ENCODE data around the gene ABCF1. TPM values are rescaled to one million over a fixed set of nuclear protein-coding genes. Genes with fewer than 3 reads are reported as not detected.

Gene ABCF1
- total and polyA plus RNA-seq, 2 of the 8 experiments (the other 6 are each of a cell fraction or from before 2014, with no cell fraction given): 48.8 to 123 TPM

DNA sequence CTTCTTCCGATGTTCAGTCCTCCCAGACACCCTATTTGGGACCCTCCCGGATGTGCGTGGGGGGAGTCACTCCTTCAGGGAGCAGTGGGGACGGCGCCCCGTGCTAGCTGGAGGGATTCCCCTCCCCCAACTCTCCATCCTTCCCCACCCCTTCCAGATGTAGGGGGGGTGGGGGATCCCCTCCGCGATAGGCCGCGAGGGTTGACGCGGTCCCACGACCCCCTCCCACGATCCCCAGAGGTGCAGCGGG is 15.5 kb upstream of the ABCF1 start:
- Histone ChIP-seq H3K36me3 (ENCODE audit: control insufficient read depth in 2 of 4, insufficient read depth in 4 of 4, low read length in 3 of 4) (peaks cover 4 to 29% (median 19%) of the 10 kb centered on the region in 4 experiments), H3K27ac (ENCODE audit: low read depth, low read length) (peak overlapping the region; percentile 93), H4K91ac (replicated peaks; ENCODE audit: insufficient read length, low read length) (peak overlapping the region; percentile 9), H3K9me3 (ENCODE audit: insufficient read depth in 2 of 2, low read depth in 1 of 2, low read length in 1 of 2) (no peaks in the 10 kb centered on the region), H4K5ac (ENCODE audit: insufficient read length, low read depth, low read length) (no peak overlapping the region), H2BK12ac (ENCODE audit: low read depth, low read length) (no peak overlapping the region), H3K14ac (ENCODE audit: insufficient read length) (no peak overlapping the region), H3K79me1 (ENCODE audit: low read depth, low read length) (0 out of 2 replicates have a peak, but pooled peaks cover 8% of the 10 kb centered on the region), H2BK15ac (ENCODE audit: low read length) (no peak overlapping the region), H4K8ac (ENCODE audit: extremely low read depth, insufficient read depth, low read length) (peak overlapping the region; percentile 65; the same call in 1 of the 2 replicates), H3K27me3 (replicated peaks in 1 of 4; ENCODE audit: control insufficient read depth in 3 of 4, extremely low read depth in 1 of 4, insufficient read depth in 3 of 4, low read length in 3 of 4) (no peaks in the 10 kb centered on the region), H3K18ac (ENCODE audit: extremely low read depth, low read length) (peak overlapping the region; percentile 15; the same call in 1 of the 2 replicates), H3K56ac (replicated peaks; ENCODE audit: insufficient read length, low read depth, low read length) (peak overlapping the region; percentile 90), H4K20me1 (replicated peaks in 1 of 2; ENCODE audit: control insufficient read depth in 1 of 2, insufficient read depth in 2 of 2, low read length in 2 of 2) (peaks cover 0 to 6% of the 10 kb centered on the region in 2 experiments), H2AK5ac (ENCODE audit: low read depth, low read length) (no peak overlapping the region), H3K4me3 (ENCODE audit: extremely low read depth in 1 of 4, insufficient read depth in 2 of 4, low read depth in 3 of 4, low read length in 4 of 4) (peak overlapping the region; percentile 76 to 91 (median 89)), H3K79me2 (ENCODE audit: control insufficient read depth in 1 of 2, insufficient read depth in 2 of 2, low read length in 2 of 2) (peaks cover 3 to 34% of the 10 kb centered on the region in 2 experiments), H3K9ac (replicated peaks in 1 of 4; ENCODE audit: extremely low read depth in 1 of 4, low read depth in 3 of 4, low read length in 3 of 4) (peak overlapping the region in 3 of 4 experiments; percentile 72 to 90 (median 90); a peak in 6 of 7 replicates), H2BK20ac (ENCODE audit: low read length) (no peak overlapping the region), H2BK5ac (ENCODE audit: low read depth, low read length) (peak overlapping the region; percentile 99), H2BK120ac (replicated peaks; ENCODE audit: low read depth, low read length) (no peak overlapping the region), H3K4ac (replicated peaks; ENCODE audit: insufficient read length, low read depth, low read length) (no peak overlapping the region), H3K23me2 (ENCODE audit: low read depth, low read length) (peaks cover 16% of the 10 kb centered on the region), H3K4me2 (ENCODE audit: insufficient read depth in 1 of 2, low read depth in 2 of 2, low read length in 2 of 2) (peak overlapping the region; percentile 92 to 99), H3K4me1 (replicated peaks in 1 of 4; ENCODE audit: control insufficient read depth in 3 of 4, insufficient read depth in 4 of 4, low read length in 3 of 4) (peaks cover 0 to 3% (median 1%) of the 10 kb centered on the region in 4 experiments; a peak in 1 of 7 replicates), H2AFZ (ENCODE audit: low read length) (0 out of 2 replicates have a peak overlapping the region, but pooled peaks have one; percentile 0), H3K23ac (ENCODE audit: insufficient read length) (no peak overlapping the region)
- no peak for TF ChIP-seq JUN (IDR thresholded peaks at IDR 0.05; ENCODE audit: low read depth, low read length)
- TF ChIP-seq HDAC2 (IDR thresholded peaks at IDR 0.05; ENCODE audit: borderline replicate concordance in 1 of 2, low read depth in 2 of 2, low read length in 2 of 2): peak in 1 of 2 experiments; percentile 32; a peak in 1 of 4 replicates
- TF ChIP-seq ASH2L (IDR thresholded peaks at IDR 0.05; ENCODE audit: low read length): peak; percentile 64
- no peak; the same call in 1 of the 2 replicates for TF ChIP-seq PHF8 (conservative IDR thresholded peaks at IDR 0.05; ENCODE audit: low read depth, low read length)
- 0 out of 2 replicates have a peak, but pooled peaks have one; percentile 24 for TF ChIP-seq SP1 (IDR thresholded peaks at IDR 0.05; ENCODE audit: low read depth, low read length)
- POLR2A ChIA-PET (ENCODE audit: partially characterized antibody): interaction anchor here (0.9 to 5.4 kb wide), 16 partner anchors 9 to 165 kb away, joined by 3 to 68 read pairs (median 6); partner anchors contain the start of genes ABCF1, MRPS18B and PPP1R10
- DNase-seq (ENCODE audit: low read depth in 1 of 2, low spot score in 2 of 2) (no peak), FAIRE-seq (no peak)
- CTCF ChIA-PET (ENCODE audit: partially characterized antibody): interaction anchor here (0.8 to 6.4 kb wide), 5 partner anchors 12 to 103 kb away, joined by 3 to 76 read pairs (median 4); no protein-coding TSS in a partner anchor
- WGBS, 2 experiments (ENCODE audit: extremely low coverage in 1 of 2, insufficient coverage in 1 of 2, insufficient read length in 1 of 2, insufficient replicate concordance in 2 of 2, low coverage in 1 of 2, low lambda C conversion rate in 2 of 2, missing lambda C conversion rate in 1 of 2): 5% methylated on average over 3 of the region's 15 CpGs; no CpG with 5 or more reads in 1 of the 2 experiments
